Left renal cortex interstitium (tissue), 4 donors: Measurements from ENCODE around the gene CMKLR1. TPM values are rescaled to one million over a fixed set of nuclear protein-coding genes. Genes with fewer than 3 reads are reported as not detected.

ENCODE experiments used
- DNase-seq, 4 donors: peaks; one replicate each; pipeline ENCODE4 v3.0.0-alpha.2; 2013; ENCODE audit warnings: low read depth in 4 of 4, low spot score in 2 of 4, missing footprints in 1 of 4
- polyA plus RNA-seq, 4 donors: library from polyadenylated mRNA; unstranded; fragments of 120-200 nt; gene quantifications; one replicate each; pipeline ENCODE4 v1.2.1, GENCODE V29; 2013; ENCODE audit not compliant: insufficient read length in 4 of 4

Gene CMKLR1
- polyA plus RNA-seq, 4 donors: 3.6 to 4.9 (median 4.5) TPM

GRCh38 chr12:108317308-108318234 is 21.5 kb downstream of the CMKLR1 start:
- DNase-seq: no peak

- DNase-seq: no peak
Observed at GRCh38 chr12:108316176-108317086, 22.7 kb downstream of the CMKLR1 start.

DNA sequence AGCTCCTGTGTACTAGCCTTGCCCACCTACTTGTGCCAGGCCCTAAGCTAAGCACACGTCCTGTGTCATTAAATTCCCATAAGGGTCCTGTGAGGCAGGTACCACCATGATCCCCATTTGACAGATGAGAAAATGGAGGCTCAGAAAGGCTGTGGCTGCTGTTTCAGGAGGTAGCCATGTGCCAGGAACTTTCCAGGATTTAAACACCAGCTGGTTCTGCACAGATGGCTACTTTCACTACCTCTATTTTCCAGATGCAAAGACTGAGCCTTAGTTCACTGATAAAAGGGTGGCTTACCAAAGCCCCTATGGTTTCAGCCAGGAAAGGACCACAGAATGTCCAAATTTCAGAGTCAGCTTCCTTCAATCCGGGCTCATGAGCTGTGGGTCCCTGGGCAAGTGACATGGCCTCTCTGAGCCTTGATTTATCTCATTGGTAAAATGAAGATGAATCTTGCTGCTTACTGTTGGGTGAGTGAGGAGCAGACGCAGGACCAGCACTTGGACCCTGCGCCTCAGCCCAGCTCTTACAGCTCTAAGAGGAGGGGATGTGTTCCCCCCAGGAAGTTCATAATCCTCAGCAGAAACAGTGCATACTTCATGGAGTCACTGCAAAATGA is 23.5 kb downstream of the CMKLR1 start:
- DNase-seq: no peak

DNA sequence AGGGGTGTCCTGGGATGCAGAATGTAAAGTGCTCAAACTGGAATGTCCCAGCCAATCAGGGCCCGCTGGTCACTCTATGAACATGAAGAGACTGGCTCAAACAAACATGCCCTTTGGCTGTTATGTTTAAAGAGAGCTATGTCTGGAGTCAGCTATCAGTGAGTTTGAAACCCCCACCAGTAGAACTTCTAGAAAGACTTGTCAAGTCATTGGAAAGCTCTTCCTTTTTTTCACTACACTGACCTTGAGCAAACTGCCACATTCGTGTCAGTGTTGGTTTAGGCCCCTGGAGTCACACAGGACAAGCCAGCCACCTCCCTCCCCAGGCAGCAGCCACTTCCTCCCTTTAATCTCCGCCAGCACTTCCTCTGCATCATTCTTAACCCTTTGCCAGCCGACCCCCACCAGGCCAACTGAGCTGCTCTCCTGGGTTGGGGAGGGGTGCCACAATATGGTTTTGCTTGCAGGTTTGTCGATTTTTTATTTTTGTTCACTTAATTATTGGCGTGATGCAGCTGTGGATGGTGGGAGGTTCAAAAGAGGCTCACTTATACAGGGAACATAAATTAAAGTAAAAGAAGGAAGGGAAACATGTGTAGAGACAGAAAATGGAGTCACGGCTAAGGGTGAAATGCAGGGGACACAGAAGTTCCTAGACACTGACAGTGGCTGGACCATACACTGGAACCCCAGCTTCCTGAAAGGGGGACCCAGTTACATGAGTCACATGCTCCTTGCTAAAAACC is 25.3 kb downstream of the CMKLR1 start:
- DNase-seq: no peak

GRCh38 chr12:108313241-108313605 is 25.9 kb downstream of the CMKLR1 start:
- no peak for DNase-seq

DNA sequence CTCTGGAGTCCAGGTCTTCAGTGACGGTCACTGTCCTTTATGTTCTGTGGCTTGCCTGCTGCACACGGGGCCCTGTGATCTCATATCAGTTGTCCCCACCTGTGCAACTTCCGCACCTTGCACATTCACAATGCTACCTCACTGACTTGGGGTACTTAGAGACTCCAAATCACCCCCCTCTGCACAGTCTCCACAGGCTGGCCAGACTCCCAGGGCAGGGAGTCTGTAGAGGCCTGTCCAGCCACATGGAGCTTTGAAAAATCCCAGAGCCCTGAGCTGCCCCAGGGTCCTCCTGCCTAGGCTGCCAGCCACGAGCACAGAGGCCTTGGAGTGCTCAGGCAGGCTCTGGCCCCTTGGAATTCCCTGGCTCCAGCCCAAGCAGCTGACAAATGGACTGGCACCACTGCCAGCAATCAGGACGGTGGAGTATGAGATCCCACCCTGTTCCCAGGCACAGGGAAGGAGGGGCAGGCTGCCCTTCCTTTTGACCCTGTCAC is 26.4 kb downstream of the CMKLR1 start:
- DNase-seq: no peak

GRCh38 chr12:108312073-108312659 is 26.9 kb downstream of the CMKLR1 start:
- no peak for DNase-seq

GRCh38 chr12:108311605-108312004 is 27.5 kb downstream of the CMKLR1 start:
- DNase-seq: no peak

DNA sequence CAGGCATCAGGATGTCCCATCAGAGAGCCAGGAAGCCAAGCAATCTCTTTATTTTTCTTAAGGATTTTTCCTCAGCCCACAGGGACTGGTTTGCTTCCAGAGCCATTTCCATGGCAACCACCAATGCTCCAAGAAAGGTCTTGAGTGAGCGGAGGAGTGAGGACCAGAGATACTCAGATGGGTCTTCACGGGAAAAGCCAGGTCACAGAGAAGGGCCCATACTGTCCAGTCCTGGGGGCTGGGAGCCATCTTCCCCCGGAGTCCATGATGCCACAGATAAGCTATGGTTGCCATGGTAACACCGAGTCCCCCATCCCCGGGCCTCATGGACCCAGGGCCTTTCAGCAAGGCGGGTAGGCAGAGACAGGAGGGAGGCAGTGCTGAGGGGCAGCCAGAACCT is 28.6 kb downstream of the CMKLR1 start:
- no peak for DNase-seq

DNA sequence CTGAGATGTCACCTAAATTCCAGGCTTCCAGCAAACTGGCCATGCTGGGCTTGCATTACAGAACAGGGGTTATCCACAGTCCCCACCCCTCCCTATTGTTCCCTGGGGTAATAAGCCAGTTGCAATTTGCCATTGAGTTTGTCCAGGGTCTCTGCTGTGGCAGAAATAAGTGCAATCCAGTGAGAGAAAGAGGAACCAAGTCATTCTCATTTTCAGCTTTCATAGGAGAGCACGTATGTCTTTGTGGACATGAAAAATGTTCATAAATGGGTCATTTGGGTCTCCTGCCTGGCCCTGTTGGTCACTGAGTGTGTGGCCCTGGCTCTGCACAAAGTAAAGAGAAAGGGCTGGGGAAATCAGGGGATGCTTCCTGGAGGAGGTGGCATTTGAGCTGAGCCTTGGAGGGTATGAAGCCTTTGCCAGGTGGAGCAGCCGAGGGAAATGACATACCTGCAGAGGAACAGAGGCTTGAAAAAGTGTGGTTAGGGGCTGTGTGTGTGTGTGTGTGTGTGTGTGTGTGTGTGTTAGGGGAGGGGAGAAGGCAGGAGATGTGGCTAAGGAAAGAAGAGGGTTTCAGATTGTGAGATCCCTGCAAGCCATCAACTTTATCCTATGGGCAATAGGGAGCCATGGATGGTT is 29.3 kb downstream of the CMKLR1 start:
- no peak for DNase-seq

GRCh38 chr12:108308395-108309085 is 30.6 kb downstream of the CMKLR1 start:
- DNase-seq: no peak

DNA sequence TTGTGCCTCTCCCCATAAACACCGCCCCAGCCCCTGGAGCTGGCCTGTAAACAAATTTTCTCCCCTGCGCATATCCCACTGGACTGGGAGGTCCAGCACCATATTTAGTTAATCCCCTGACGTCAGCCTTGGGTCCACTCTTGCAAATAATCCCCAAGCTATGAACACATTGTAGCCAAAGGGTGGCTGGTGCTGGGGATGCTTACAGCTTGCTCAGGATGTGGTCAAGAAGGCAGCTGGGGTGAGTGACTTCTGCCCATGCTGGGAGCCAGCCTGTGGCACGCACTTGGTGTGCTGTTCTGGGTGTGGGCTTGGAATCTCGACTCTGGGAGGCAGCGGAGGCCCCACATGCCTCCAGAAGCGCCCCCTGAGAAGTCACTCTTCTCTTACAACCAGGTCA is 32.1 kb downstream of the CMKLR1 start:
- DNase-seq: no peak

DNA sequence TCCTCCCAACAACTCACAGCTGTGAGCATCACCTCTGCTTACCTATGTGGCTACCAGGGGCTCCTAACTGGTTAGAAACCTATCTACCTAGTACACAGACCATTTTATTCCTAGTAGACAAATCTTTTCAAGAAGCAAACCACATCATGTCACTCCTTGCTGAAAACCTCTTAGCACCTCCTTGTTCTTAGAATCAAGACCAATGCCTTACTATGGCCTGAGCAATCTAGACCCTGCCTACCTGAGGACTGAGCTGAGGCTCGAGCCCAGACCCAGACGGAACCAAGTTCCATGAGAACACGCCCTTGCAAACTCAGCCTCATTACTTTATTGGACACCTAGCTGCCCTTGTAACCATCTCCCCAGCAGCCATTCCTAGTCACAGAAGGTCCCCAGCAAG is 32.6 kb downstream of the CMKLR1 start:
- DNase-seq: no peak

- DNase-seq: no peak
Observed at GRCh38 chr12:108305991-108306501, 33.1 kb downstream of the CMKLR1 start.

DNA sequence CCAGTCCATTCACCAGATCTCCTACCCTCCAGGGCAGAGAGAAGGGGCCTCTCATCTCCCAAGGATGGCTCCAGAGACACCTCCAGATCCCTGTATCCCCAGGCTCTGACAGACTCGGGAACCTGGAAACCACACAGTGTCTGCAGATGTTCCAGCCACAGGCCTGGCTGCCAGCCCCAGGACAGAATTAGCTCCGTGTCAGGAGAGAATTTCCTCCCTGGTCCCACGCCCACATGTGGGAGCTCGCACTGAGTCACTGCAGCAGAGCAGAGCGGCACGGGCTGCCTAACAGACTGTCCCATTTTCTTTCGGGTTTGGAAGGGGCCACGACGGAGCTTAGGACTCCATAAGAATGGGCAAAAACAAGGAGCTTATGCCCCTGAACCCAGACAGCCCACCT is 33.6 kb downstream of the CMKLR1 start:
- DNase-seq: no peak

DNA sequence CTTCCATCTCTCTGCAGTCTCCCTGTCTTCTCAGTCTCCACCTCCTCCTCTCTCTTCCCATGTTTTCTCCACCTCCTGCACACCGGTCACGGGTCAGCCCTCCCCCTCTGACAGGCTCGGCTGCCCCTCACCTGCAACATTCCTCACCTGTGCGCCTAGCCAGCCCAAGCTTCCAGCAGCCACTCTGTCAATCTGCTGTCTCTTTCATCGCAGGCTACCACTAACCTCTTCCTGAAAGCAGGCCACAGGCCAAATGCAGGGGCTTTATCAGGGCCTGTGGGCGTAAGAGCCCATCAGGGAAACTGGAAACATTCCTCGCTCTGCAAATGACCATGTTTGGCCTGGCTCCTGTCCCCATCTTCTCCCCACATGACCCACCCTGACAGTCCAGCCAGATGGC is 34.5 kb downstream of the CMKLR1 start:
- no peak for DNase-seq

DNA sequence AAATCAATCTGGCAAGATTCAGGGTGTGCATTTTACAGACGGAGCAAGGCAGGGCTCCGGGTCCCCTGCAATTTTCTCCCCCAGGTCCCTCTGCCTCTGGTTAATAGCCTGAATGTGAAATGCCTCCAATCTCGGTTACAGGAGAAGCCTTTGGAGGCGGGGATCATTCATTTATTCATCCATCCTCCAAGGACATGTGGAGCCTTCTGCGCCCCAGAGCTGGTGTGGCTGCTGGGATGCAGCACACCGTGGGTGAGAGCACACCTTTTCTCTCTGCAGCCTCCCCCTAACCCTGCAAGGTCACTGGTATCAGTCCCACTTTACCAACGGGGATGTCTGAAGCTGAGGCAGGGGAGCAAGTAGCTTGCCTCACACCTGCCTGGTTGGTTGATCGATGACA is 35.4 kb downstream of the CMKLR1 start:
- no peak for DNase-seq
